ENCODE results near the gene SIGLECL1. TPM values are rescaled to one million over a fixed set of nuclear protein-coding genes. Genes with fewer than 3 reads are reported as not detected.
"Not testable (repeated sequence)": the region's sequence is repeated elsewhere in the genome, so short reads cannot be mapped to it uniquely, and the experiment has no call there.

The SIGLECL1 gene
- total RNA-seq (2014; rRNA removed; shearing (Covaris generic)) = not detected in 2 replicates
- polyA plus RNA-seq (2014; cell fraction: nucleus; rRNA removed) = not detected in 2 replicates

DNA sequence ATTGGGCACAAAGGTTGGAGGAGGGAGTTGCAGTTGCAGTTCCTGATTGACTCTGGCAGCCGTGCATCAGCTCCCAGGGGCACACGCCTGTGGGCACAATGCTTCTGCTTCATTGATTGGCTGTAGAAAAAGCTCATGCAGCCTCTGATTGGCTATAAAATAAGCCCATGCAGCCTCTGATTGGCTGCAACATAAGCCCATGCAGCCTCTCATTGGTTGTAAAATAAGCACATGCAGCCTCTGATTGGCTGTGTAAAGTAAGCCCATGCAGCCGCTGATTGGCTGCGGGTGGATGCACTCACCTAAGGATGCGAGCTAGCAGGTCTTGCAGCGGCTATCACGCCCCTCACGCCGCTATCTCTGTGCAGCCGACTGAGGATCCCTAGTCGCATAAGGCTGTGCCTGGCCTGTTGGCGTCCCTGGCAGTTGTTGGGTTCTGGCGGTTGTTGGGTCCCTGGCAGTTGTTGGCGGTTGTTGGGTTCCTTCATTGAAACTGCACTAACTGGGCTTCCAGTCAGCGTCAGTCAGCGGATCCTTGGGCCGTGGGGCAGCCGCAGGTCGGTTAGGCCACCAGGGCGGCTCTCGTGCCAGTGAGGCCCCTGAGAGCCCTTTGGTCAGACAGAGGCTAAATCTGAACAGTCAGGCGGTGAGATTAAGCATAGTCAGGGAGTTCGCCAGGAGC, at the start of gene SIGLECL1:
SIGLECL1 (plus strand) TSS at position 295 of the 682 bp plus-strand sequence. CDS start 12,993 bp downstream, outside the sequence.
- DNase-seq (ENCODE audit: extremely low read depth, low read depth) = no peak

DNA sequence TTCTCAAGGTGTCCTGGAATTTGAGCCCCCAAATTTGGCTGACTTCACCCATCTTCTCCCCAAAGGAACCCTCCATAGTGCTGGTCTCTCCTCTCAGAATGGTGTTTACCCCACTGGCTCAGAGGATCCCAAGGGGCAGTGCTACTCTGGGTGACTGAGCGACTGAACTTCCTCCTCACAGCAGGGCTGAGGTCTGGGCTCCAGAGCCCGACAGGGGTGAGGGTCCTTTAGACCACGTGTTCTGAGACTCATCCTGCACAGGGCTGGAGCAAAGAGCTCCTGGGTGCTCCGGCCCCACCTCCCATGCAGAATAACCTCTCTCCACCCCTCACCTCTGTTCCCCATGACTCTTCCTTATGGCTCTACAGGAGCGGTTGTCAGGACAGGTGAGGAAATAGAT, 49.2 kb upstream of the SIGLECL1 start:
- DNase-seq (ENCODE audit: extremely low read depth, low read depth) = no peak

DNA sequence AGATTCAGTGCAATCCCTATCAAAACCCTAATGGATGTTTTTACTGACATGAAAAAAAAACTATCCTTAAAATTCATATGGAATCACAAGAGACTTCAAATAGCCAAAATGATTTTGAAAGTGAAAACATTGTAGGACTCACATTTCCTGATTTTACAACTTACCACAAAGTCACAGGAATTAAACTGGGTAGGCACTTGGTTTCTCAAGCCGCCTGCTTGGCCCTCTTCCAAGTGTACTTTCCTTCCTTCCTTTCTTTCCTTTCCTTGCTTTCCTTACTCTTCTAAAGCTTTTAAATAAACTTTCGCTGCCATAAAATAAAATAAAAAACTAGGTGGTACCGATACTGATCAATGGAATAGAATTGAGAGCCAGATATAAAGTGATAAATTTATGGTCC, 47.0 kb upstream of the SIGLECL1 start:
- DNase-seq (ENCODE audit: extremely low read depth, low read depth) = no peak

DNA sequence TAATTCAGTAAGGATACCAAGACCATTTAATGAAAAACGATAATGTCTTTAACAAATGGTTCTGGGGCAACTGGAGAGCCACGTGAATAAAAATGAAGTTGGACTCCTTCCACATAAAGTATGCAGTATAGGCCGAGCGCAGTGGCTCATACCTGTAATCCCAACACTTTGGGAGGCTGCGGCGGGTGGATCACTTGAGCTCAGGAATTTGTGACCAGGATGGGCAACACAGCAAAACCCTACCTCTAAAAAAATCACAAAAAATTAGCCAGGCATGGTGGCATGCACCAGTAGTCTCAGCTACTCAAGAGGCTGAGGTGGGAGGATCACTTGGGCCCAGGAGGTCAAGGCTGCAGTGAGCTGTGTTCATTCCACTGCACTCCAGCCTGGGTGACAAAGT, 46.6 kb upstream of the SIGLECL1 start:
- DNase-seq (ENCODE audit: extremely low read depth, low read depth) = no peak

DNA sequence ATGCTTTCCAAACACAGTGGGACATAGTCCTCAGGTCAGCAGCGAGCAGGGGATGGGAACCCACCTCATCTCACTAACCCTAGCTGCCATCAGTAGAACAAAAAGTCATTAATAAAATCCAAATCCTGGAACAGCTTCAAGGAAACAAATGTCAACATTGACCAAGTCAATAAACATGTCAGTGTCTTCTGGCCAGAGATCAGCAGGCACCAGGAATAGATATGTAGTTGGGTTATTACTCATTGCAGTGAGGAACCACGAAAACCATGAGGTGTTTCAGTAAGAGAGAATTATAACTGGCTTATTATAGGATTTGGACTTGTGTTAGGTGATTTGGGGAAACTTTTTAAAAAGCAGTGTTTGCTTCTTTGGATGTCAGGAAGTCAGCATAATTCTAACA, 43.1 kb upstream of the SIGLECL1 start:
- no peak for DNase-seq (ENCODE audit: extremely low read depth, low read depth)

DNA sequence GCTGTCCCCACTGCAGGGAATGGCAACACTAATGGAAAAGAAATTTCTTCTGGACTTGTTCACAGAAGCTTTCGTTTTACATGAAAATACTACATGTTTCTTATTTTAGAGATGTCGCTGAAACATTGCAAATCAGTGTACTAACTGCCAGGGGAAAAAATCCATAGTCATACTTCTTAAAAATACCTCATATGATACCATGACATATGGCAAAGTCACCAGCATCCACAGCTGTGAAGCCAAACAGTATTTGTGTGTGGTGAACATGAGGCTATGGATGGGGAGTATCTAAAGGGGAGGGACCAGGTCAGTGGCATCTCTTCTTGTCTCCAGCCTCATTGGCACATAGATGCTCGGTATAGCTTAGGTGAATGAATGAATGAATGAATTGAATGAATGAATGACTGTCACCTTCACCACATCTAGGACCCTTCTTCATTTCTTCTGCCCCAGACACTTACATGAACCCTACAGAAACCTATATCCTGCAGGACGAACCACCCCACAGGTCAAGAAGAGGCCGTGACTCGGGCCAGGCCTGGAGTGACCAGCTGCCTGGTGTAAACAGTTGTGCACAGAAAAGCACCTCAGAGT, 40.6 kb upstream of the SIGLECL1 start:
- no peak for DNase-seq (ENCODE audit: extremely low read depth, low read depth)

DNA sequence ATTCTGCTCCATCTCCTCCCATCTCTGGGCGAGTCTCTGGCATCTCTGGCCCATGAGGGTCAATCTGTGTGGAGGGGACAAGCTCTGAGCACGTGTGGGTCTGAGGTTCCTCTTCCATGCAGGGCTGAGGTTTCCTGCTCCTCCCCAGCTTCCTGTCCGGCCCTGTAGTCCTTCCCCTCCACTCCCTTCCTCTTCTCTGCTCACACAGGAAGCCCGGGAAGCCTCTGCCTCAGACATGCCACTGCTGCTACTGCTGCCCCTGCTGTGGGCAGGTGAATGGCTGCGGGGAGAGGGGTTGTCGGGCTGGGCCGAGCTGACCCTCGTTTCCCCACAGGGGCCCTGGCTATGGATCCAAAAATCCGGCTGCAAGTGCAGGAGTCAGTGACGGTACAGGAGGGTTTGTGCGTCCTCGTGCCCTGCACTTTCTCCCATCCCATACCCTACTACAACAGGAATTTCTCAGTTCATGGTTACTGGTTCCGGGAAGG, 40.0 kb upstream of the SIGLECL1 start:
- not testable (repeated sequence) for DNase-seq (ENCODE audit: extremely low read depth, low read depth)

DNA sequence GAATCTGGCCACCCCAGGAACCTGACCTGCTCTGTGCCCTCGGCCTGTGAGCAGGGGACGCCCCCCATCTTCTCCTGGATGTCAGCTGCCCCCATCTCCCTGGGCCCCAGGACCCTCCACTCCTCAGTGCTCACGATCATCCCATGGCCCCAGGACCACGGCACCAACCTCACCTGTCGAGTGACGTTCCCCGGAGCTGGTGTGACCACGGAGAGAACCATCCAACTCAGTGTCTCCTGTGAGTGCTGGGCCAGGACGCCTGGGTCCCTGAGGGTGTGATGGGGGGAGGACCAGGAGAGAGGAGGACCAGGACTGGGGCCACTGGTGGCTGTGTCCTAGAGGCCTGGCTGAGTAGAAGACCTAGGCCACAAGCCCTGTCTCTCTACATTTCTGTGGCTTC, 39.0 kb upstream of the SIGLECL1 start:
- no peak for DNase-seq (ENCODE audit: extremely low read depth, low read depth)

DNA sequence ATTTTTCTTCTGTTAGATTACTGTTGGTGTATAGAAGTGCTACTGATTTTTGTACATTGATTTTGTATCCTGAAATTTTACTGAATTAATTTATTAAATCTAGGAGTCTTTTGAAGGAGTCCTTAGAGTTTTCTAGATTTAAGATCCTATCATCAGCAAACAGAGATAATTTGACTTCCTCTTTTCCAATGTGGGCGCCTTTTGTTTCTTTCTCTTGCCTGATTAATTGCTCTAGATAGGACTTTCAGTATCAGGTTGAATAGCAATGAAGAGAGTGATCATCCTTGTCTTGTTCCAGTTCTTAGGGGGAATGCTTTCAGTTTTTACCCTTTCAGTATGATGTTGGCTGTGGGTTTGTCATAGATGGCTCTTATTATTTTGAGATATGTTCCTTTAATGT, 31.6 kb upstream of the SIGLECL1 start:
- no peak for DNase-seq (ENCODE audit: extremely low read depth, low read depth)

DNA sequence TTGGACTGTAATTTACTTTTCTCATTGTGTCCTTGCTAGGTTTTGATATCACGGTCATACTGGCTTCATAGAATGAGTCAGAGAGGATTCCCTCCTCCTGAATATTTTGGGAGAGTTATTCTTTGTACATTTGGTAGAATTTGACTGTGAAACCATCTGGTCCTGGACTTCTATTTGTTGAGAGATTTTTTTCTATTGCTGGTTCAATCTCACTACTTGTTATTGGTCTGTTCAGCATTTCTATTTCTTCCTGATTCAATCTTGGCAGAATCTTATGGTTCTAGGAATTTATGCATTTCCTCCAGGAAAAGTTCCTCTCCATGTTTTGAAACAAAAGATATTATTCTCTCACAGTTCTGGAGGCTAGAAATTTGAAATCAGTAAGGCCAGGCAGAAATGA, 30.9 kb upstream of the SIGLECL1 start:
- no peak for DNase-seq (ENCODE audit: extremely low read depth, low read depth)

DNA sequence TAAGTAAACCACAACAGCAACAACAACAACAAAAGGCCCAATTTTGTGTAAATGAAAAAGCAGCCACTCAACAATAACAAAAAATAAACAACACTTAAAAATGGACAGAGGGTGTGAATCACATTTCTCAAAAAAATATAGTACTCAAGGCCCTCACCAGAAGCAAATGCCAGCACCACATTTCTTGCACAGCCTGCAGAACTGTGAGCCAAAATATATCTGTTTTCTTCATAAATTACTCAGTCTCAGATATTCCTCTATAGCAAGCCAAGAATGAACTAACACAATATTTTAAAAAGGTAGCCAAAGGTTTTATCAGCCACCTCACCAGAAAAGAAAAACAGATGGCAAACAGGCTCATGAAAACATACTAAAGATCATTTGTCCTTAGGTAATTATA, 29.9 kb upstream of the SIGLECL1 start:
- no peak for DNase-seq (ENCODE audit: extremely low read depth, low read depth)

DNA sequence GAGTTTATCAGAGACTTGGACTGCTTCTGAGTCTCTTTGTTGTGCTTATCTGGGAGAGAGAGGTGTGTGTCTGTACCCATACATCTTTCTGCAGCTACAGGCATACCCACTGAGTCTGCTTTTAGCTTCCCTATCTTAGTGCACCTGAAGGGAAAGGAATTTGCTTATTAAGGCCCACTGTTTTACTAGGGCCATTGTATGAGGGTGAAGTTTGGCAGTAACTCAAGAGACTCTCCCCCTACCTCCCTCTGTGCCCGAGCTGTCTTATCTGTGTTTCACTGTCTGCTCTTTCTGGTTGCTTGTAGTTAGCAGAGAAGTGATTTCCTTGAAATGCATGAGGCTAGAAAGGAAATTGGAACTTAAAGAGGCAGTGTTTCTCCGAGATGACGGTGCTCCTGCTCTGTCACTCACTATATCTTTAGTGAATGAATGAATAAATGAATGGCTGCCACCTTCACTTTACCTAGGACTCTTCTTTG, 26.7 kb upstream of the SIGLECL1 start:
- DNase-seq (ENCODE audit: extremely low read depth, low read depth) = no peak

DNA sequence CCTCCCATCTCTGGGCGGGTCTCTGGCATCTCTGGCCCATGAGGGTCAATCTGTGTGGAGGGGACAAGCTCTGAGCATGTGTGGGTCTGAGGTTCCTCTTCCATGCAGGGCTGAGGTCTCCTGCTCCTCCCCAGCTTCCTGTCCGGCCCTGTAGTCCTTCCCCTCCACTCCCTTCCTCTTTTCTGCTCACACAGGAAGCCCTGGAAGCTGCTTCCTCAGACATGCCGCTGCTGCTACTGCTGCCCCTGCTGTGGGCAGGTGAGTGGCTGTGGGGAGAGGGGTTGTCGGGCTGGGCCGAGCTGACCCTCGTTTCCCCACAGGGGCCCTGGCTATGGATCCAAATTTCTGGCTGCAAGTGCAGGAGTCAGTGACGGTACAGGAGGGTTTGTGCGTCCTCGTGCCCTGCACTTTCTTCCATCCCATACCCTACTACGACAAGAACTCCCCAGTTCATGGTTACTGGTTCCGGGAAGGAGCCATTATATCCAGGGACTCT, 25.9 kb upstream of the SIGLECL1 start, which contains the start of gene CD33:
CD33 (plus strand) TSS at position 183 of the 496 bp plus-strand sequence; CDS start at position 222, 39 bp downstream.
- DNase-seq (ENCODE audit: extremely low read depth, low read depth) = not testable (repeated sequence)

DNA sequence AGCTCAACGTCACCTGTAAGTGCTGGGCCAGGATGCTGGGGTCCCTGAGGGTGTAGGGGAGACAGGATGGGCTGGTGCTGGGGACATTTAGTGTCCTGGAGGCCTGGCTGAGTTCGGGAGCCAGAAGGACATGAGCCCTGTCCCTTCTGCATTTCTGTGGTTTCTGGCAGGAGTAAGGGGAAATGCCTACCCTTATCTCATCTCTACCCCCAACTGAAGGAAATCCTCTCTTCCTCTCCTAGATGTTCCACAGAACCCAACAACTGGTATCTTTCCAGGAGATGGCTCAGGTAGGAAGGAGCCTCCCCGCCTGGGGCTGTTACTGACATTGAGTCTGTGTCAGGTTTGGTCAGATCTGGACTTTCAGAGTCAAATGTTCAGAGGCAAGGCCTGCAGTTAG, 24.8 kb upstream of the SIGLECL1 start:
- no peak for DNase-seq (ENCODE audit: extremely low read depth, low read depth)

DNA sequence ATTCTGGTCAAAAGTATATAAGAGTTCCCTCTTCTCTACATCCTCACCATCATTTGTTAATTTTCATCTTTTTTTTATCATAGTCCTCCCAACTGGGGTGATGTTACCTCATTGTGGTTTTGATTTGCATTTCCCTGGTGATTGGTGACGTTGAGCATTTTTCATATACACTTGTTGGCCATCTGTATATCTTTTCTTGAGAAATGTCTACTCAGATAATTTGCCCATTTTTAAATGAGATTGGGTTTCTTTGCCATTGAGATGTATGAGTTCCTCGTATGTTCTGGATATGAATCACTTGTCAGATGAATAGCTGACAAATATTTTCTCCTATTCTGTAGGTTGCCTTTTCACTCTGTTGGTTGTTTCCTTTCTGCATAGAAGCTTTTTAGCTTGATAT, 23.6 kb upstream of the SIGLECL1 start:
- no peak for DNase-seq (ENCODE audit: extremely low read depth, low read depth)

DNA sequence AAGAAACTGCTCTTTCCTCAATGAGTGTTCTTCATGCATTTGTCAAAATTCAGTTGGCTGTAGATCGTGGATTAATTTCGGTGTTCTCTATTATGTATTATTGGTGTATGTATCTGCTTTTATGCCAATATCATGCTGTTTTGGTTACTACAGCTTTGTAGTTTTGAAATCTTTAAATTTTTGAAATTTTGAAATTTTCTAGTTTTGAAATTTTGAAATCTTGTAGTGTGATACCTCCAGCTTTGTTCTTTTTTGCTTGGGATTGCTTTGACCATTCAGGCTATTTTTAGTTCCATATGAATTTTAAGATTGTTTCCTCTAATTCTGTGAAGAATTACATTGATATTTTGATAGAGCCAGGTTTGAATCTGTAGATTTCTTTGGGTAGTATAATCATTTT, 22.9 kb upstream of the SIGLECL1 start:
- no peak for DNase-seq (ENCODE audit: extremely low read depth, low read depth)

DNA sequence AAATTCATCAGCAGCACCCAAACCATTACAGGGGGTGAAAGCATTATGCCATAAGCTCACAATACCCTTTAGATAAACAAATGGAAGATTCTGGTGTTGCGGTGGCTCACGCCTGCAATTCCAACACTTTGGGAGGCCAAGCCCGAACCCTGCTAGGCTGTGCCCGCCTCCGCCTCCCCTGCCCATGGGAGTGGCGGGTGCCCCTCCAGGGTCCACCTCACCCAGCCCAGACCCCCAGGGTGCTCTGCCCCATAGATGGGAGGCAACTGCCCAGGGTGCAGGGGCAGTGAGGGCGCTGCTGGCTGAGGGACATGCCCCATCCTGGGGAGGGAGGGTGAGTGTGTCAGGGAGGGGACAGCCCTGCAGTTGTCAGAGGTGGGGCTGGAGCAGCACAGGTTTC, 10.0 kb upstream of the SIGLECL1 start:
- no peak for DNase-seq (ENCODE audit: extremely low read depth, low read depth)

DNA sequence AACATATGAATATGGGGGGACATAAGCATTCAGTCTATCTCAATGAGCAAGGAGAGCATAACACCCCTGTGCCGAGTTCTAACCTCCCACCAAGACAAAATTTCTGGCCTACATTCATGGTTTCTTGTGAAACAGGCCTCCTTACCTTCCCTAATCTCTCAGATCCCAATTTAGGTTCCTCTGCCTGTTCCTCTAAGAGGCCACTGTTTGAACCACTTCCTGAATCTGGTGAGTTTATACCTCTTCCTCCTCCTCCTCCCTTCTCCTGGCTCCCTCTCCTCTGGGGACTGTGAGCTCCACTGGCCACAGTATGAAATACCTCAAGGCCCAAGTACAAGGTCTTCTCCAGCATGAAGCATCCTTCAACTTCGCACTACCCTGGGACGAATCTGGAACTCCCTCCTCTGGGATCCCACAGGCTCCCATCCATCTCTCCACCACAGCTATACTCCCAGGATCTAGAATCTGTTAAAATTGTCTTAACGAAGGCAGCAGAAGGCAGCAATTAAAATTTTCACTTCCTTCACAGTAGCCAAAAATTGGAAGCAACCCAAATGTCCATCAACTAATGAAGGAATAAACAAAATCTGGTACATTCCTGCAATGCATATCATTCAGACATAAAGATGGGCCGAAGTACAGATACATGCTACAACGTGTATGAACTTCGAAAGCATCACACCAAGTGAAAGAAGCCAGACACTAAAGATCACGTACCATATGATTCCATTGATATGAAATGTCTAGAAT, 7.8 kb upstream of the SIGLECL1 start:
- DNase-seq (ENCODE audit: extremely low read depth, low read depth) = no peak

DNA sequence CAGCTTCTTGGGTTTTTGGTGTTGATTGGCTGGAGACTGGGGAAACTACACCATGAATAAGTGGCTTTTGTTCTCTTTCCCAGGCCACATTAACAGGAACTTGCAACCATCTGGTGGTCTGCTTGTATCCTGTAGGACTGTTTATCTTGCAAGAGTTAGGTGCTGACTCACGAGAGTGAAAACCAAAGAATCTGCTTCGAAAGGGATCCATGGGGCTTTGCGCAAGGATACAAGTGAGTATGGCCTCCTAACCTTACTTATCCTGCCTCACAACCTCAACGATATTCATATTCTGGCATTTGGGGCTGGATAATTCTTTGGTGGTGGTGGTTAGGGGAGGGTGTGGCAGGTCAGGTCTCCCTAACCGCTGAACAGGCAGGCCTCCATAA, 4.7 kb upstream of the SIGLECL1 start:
- no peak for DNase-seq (ENCODE audit: extremely low read depth, low read depth)

DNA sequence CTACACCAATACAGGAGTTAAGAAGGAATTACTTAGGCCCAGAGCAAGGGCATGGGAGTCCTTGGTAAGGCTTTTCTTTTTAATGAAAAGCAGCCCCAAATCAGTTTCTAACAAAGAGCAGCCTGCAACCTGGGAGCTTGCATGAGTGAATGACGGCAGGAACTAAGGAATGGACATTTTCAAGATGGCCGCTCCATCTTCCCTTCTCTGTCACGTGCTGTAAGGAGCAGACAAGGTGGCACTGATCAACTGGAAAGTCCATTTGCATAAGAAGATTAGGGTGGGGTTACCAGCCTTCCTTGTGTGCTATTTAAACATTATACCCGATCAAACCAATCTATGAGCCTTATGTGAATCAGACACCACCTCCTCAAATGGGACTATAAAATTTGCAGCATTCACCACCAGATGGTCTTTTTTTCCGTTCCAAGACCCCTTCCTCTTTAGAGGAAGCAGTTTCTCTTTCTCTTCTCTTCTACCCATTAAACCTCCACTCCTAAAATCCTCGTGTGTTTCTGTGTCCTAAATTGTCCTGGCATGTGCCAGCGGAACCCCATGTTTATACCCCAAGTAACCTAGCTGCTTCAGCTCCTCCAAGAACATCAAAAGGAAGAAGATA, 2.8 kb upstream of the SIGLECL1 start:
- DNase-seq (ENCODE audit: extremely low read depth, low read depth) = no peak

DNA sequence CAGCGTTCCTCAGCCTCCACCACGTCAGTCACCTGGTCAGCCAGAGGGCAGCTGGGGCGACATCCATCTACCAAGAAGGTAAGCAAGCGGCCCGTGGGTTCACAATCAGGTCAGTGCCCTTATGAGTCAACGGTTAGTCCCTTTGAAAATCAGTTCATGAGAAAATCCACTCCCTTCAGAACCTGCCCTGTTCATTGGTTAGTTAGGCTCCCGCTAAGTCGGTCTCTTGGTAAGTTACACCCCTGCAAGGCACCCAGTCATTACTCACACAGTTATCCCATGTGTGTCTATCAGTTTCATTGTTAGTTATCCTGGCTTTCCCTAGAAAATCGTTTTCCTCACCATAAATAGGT, 564 bp downstream of the SIGLECL1 start:
- DNase-seq (ENCODE audit: extremely low read depth, low read depth) = no peak
